Neural cell (in vitro differentiated cells): ENCODE data around the gene SIX1.
A peak's percentile ranks its signal among the peaks of the same experiment; 100 is the strongest.

ENCODE experiments used
- CTCF ChIP-seq: fragments of 450-650 bp; IDR thresholded peaks from 2 replicates; pipeline ENCODE4 v1.5.1; 2014; ENCODE audit warnings: antibody characterized with exemption, mild to moderate bottlenecking, moderate library complexity; ENCODE audit not compliant: poor library complexity, severe bottlenecking
- EP300 ChIP-seq: fragments of 450-650 bp; conservative IDR thresholded peaks from 2 replicates; pipeline ENCODE4 v1.6.1; 2014; ENCODE audit warnings: antibody characterized with exemption, mild to moderate bottlenecking, moderate library complexity; ENCODE audit not compliant: poor library complexity, severe bottlenecking
- EZH2 ChIP-seq: fragments of 200-600, 300-800 bp; shearing (Covaris generic), sonication (generic); IDR thresholded peaks from 2 replicates; pipeline ENCODE4 v1.6.1; 2014; ENCODE audit warnings: antibody characterized with exemption, low read length, borderline replicate concordance, mild to moderate bottlenecking; ENCODE audit not compliant: insufficient read depth, poor library complexity, severe bottlenecking
- POLR2AphosphoS5 ChIP-seq: IDR thresholded peaks from 2 replicates; pipeline ENCODE4 v1.6.1; 2012
- RAD21 ChIP-seq: fragments of 450-650 bp; conservative IDR thresholded peaks from 2 replicates; pipeline ENCODE4 v1.6.1; 2014; ENCODE audit warnings: antibody characterized with exemption, mild to moderate bottlenecking, moderate library complexity
- REST ChIP-seq: IDR thresholded peaks from 2 replicates; pipeline ENCODE4 v1.6.1; 2012; ENCODE audit warnings: borderline replicate concordance
- TAF1 ChIP-seq: IDR thresholded peaks from 2 replicates; pipeline ENCODE4 v1.6.1; 2012; ENCODE audit warnings: low read depth

- TF ChIP-seq RAD21 (no peak), CTCF (no peak), EZH2 (peak; percentile 72), REST (no peak), EP300 (no peak), TAF1 (no peak), POLR2AphosphoS5 (peak; percentile 65)
Measured at GRCh38 chr14:60651796-60652673, 2.8 kb upstream of the SIX1 start.
